WTC11 (cell line): ENCODE results near the gene SUSD4.

Experiments
- CTCF ChIP-seq: fragments of 200-600 bp; IDR thresholded peaks from 2 replicates; pipeline ENCODE4 v1.8.0; 2022; ENCODE audit warnings: antibody characterized with exemption
- FOXK1 ChIP-seq: sonication (generic); formaldehyde crosslinking; IDR thresholded peaks from 2 replicates; pipeline ENCODE4 v1.8.0; 2022; ENCODE audit warnings: mild to moderate bottlenecking, moderate library complexity, missing genetic modification reagents

GRCh38 chr1:223176437-223176836 lies 187.5 kb downstream of the SUSD4 start:
- TF ChIP-seq FOXK1 (CRISPR knock-in tag) (no peak), CTCF (no peak)
